H9 (cell line): ENCODE data around the gene LRRC28. TPM values are rescaled to one million over a fixed set of nuclear protein-coding genes. Genes with fewer than 3 reads are reported as not detected.

Experiments used
- DNase-seq: peaks from one replicate; pipeline ENCODE4 v3.0.0-alpha.2; 2017
- H2AFZ ChIP-seq: one replicate; pipeline ENCODE4 v1.6.1; 2013; ENCODE audit warnings: mild to moderate bottlenecking, low read length, control low read depth, moderate library complexity
- H2AK5ac ChIP-seq: 2 replicates; pipeline ENCODE4 v1.6.1; 2013; ENCODE audit warnings: low read length, control low read depth, mixed read lengths; ENCODE audit not compliant: insufficient read length
- H2BK120ac ChIP-seq: one replicate; pipeline ENCODE4 v1.6.1; 2013; ENCODE audit warnings: low read depth, mild to moderate bottlenecking, low read length, control low read depth, inconsistent platforms; ENCODE audit not compliant: poor library complexity, severe bottlenecking
- H2BK12ac ChIP-seq: 2 replicates; pipeline ENCODE4 v1.6.1; 2013; ENCODE audit warnings: low read length, control low read depth, mixed read lengths, low read depth; ENCODE audit not compliant: insufficient read length
- H2BK15ac ChIP-seq: 2 replicates; pipeline ENCODE4 v1.6.1; 2013; ENCODE audit warnings: low read depth, low read length, control low read depth
- H2BK20ac ChIP-seq: one replicate; pipeline ENCODE4 v1.6.1; 2013; ENCODE audit warnings: low read depth, mild to moderate bottlenecking, low read length, control low read depth, inconsistent platforms; ENCODE audit not compliant: poor library complexity, severe bottlenecking
- H2BK5ac ChIP-seq: 2 replicates; pipeline ENCODE4 v1.6.1; 2013; ENCODE audit warnings: low read length, control low read depth, mixed read lengths; ENCODE audit not compliant: insufficient read length
- H3K14ac ChIP-seq: 2 replicates; pipeline ENCODE4 v1.6.1; 2013; ENCODE audit warnings: low read length, control low read depth; ENCODE audit not compliant: insufficient read depth
- H3K18ac ChIP-seq: 2 replicates; pipeline ENCODE4 v1.6.1; 2013; ENCODE audit warnings: low read depth, mild to moderate bottlenecking, mixed read lengths, low read length, control low read depth; ENCODE audit not compliant: insufficient read length
- H3K23ac ChIP-seq: 2 replicates; pipeline ENCODE4 v1.6.1; 2013; ENCODE audit warnings: low read length, control low read depth, mixed read lengths, low read depth; ENCODE audit not compliant: insufficient read length
- H3K23me2 ChIP-seq: 2 replicates; pipeline ENCODE4 v1.6.1; 2013; ENCODE audit warnings: low read depth, mild to moderate bottlenecking, mixed read lengths, low read length, control low read depth; ENCODE audit not compliant: insufficient read length, poor library complexity, severe bottlenecking
- H3K27ac ChIP-seq: 2 replicates; pipeline ENCODE4 v1.5.1; 2013; ENCODE audit warnings: low read length, control low read depth, mixed read lengths, low read depth; ENCODE audit not compliant: insufficient read length
- H3K27me3 ChIP-seq: 2 replicates; pipeline ENCODE4 v1.6.1; 2013; ENCODE audit warnings: low read length, control low read depth, inconsistent platforms; ENCODE audit not compliant: insufficient read depth
- H3K4ac ChIP-seq: 2 replicates; pipeline ENCODE4 v1.6.1; 2013; ENCODE audit warnings: low read depth, mild to moderate bottlenecking, control low read depth, inconsistent platforms, low read length, moderate library complexity
- H3K4me1 ChIP-seq: 2 replicates; pipeline ENCODE4 v1.6.1; 2013; ENCODE audit warnings: low read length, control low read depth, inconsistent platforms; ENCODE audit not compliant: insufficient read depth
- H3K4me2 ChIP-seq: 2 replicates; pipeline ENCODE4 v1.6.1; 2013; ENCODE audit warnings: low read length, control low read depth, mixed read lengths; ENCODE audit not compliant: insufficient read length, insufficient read depth
- H3K56ac ChIP-seq: 2 replicates; pipeline ENCODE4 v1.6.1; 2013; ENCODE audit warnings: low read depth, mild to moderate bottlenecking, mixed read lengths, low read length, control low read depth; ENCODE audit not compliant: insufficient read length
- H3K79me1 ChIP-seq: 2 replicates; pipeline ENCODE4 v1.6.1; 2013; ENCODE audit warnings: low read depth, mild to moderate bottlenecking, moderate library complexity, low read length, control low read depth, inconsistent platforms; ENCODE audit not compliant: insufficient read depth, poor library complexity, severe bottlenecking
- H3K79me2 ChIP-seq: 2 replicates; pipeline ENCODE4 v1.6.1; 2013; ENCODE audit warnings: low read length, control low read depth, inconsistent platforms; ENCODE audit not compliant: insufficient read depth
- H3K9ac ChIP-seq: 2 replicates; pipeline ENCODE4 v1.6.1; 2013; ENCODE audit warnings: low read length, control low read depth, mixed read lengths; ENCODE audit not compliant: insufficient read length; ENCODE audit errors: extremely low read depth
- H3K9me3 ChIP-seq: one replicate; pipeline ENCODE4 v1.6.1; 2013; ENCODE audit warnings: low read depth, low read length, inconsistent platforms; ENCODE audit not compliant: control insufficient read depth
- H3T11ph ChIP-seq: one replicate; pipeline ENCODE4 v1.6.1; 2013; ENCODE audit warnings: mild to moderate bottlenecking, low read length, control low read depth, inconsistent platforms
- H4K20me1 ChIP-seq: one replicate; pipeline ENCODE4 v1.6.1; 2013; ENCODE audit not compliant: control insufficient read depth, insufficient read length, insufficient read depth
- H4K5ac ChIP-seq: 2 replicates; pipeline ENCODE4 v1.6.1; 2013; ENCODE audit warnings: low read depth, mild to moderate bottlenecking, mixed read lengths, low read length, control low read depth; ENCODE audit not compliant: insufficient read length
- H4K8ac ChIP-seq: replicated peaks from 2 replicates; pipeline ENCODE4 v1.6.1; 2013; ENCODE audit warnings: low read length, control low read depth, mixed read lengths, low read depth; ENCODE audit not compliant: insufficient read length
- H4K91ac ChIP-seq: 2 replicates; pipeline ENCODE4 v1.6.1; 2013; ENCODE audit warnings: low read depth, mild to moderate bottlenecking, moderate library complexity, mixed read lengths, low read length, control low read depth; ENCODE audit not compliant: insufficient read length
- H3K27ac Mint-ChIP-seq, 3 experiments: 2 replicates in 2 of 3; 3 replicates in 1 of 3; pipeline ENCODE4 v1.8.0; 2020 to 2021; ENCODE audit warnings: mixed read lengths in 3 of 3, mild to moderate bottlenecking in 1 of 3, moderate library complexity in 1 of 3
- H3K27me3 Mint-ChIP-seq: 2 replicates; pipeline ENCODE4 v1.8.0; 2021; ENCODE audit warnings: low read depth, mild to moderate bottlenecking, moderate library complexity, mixed read lengths
- H3K36me3 Mint-ChIP-seq, 3 experiments: 2 replicates in 2 of 3; 3 replicates in 1 of 3; pipeline ENCODE4 v1.8.0; 2020 to 2021; ENCODE audit warnings: low read depth in 3 of 3, mixed read lengths in 3 of 3; ENCODE audit not compliant: insufficient read depth in 1 of 3
- H3K4me1 Mint-ChIP-seq, 2 experiments: 2 replicates each; pipeline ENCODE4 v1.8.0; 2020; ENCODE audit warnings: mixed read lengths in 2 of 2
- H3K4me3 Mint-ChIP-seq, 2 experiments: 2 replicates in 1 of 2; 3 replicates in 1 of 2; pipeline ENCODE4 v1.8.0; 2020 to 2021; ENCODE audit warnings: mild to moderate bottlenecking in 2 of 2, mixed read lengths in 2 of 2, moderate library complexity in 1 of 2
- H3K9me3 Mint-ChIP-seq, 2 experiments: 2 replicates in 1 of 2; 3 replicates in 1 of 2; pipeline ENCODE4 v1.8.0; 2020; ENCODE audit warnings: mild to moderate bottlenecking in 2 of 2, mixed read lengths in 2 of 2, moderate library complexity in 1 of 2
- CTCF ChIP-seq: fragments of 200-600 bp; sonication (generic); conservative IDR thresholded peaks from 3 replicates; pipeline ENCODE4 v1.8.0; 2021; ENCODE audit warnings: antibody characterized with exemption, mild to moderate bottlenecking
- WGBS: extraction: QIAGEN DNeasy Blood & Tissue Kit; methylation state at CpG from one replicate; pipeline ENCODE4 v1.1.7; 2013; ENCODE audit warnings: missing lambda C conversion rate, low lambda C conversion rate, mixed read lengths; ENCODE audit not compliant: insufficient read length; ENCODE audit errors: extremely low coverage; 5-methylcytosine and 5-hydroxymethylcytosine counted together
- total RNA-seq: library from RNA; stranded (reverse); gene quantifications from 2 replicates; pipeline ENCODE4 v1.2.1, GENCODE V29; 2021

The LRRC28 gene
- total RNA-seq, 1 experiment from 2014 or later, result 17.6 TPM

- H4K20me1 ChIP-seq, result peaks cover 4% of the 10 kb centered on the region
- no peaks in the 10 kb centered on the region for H3K23me2 ChIP-seq
- no peak overlapping the region for H2AFZ ChIP-seq
- no peak overlapping the region for H3T11ph ChIP-seq
- H3K27ac ChIP-seq, result no peak overlapping the region
- Mint-ChIP-seq H3K4me3 (no peak overlapping the region), H3K27ac (no peak overlapping the region; a peak in 1 of 7 replicates), H3K4me1 (peaks cover 2 to 5% of the 10 kb centered on the region in 2 experiments; a peak in 3 of 4 replicates), H3K36me3 (no peaks in the 10 kb centered on the region), H3K9me3 (no peaks in the 10 kb centered on the region), H3K27me3 (no peaks in the 10 kb centered on the region)
- no peak overlapping the region; the same call in 1 of the 2 replicates for H3K14ac ChIP-seq
- H2BK5ac ChIP-seq, result no peak overlapping the region
- H4K8ac ChIP-seq, result no peak overlapping the region
- no CpG with 5 or more reads among the region's 22 CpGs for WGBS
- H3K23ac ChIP-seq, result no peak overlapping the region
- no peaks in the 10 kb centered on the region for H3K9me3 ChIP-seq
- H2BK12ac ChIP-seq, result no peak overlapping the region
- no peak overlapping the region for H4K91ac ChIP-seq
- no peaks in the 10 kb centered on the region for H3K79me1 ChIP-seq
- no peak overlapping the region for H2BK15ac ChIP-seq
- no peak overlapping the region for H4K5ac ChIP-seq
- DNase-seq, result no peak
- no peak overlapping the region for H2AK5ac ChIP-seq
- no peak overlapping the region for H2BK20ac ChIP-seq
- no peak overlapping the region for H3K4me2 ChIP-seq
- no peak overlapping the region for H2BK120ac ChIP-seq
- H3K4me1 ChIP-seq, result no peaks in the 10 kb centered on the region
- no peak overlapping the region for H3K56ac ChIP-seq
- no peaks in the 10 kb centered on the region for H3K27me3 ChIP-seq
- no peak for TF ChIP-seq CTCF
- no peak overlapping the region for H3K4ac ChIP-seq
- no peak overlapping the region for H3K18ac ChIP-seq
- H3K79me2 ChIP-seq, result no peaks in the 10 kb centered on the region
- H3K9ac ChIP-seq, result no peak overlapping the region
Observed at GRCh38 chr15:99427668-99428361, 176.5 kb downstream of the LRRC28 start.
